Activated CD8-positive, alpha-beta memory T cell treated with anti-CD3 and anti-CD28 coated beads for 48 hours (primary cell): ENCODE measurements around the gene P2RY14.

Experiments
- DNase-seq, 3 experiments: peaks; one replicate each; pipeline ENCODE4 v3.0.0-alpha.2; 2020; ENCODE audit warnings: low read depth in 2 of 3, low spot score in 2 of 3

Gene P2RY14

DNA sequence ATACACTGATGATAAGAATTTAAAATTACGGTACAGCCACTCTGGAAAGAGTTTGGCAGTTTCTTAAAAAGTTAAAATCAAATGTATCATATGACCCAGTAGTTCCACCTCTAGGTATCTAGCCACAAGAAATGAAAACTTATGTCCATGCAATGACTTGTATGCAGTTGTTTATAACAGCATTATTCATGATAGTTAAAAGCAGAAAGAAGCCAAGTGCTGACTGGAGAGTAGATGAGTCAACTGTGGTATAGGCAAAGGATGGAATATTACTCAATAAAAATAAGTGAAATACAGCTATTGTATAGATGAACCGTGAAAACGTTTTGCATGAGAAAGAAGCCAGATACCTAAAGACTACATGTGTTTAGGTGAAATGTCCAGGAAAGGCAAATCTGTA is 23.4 kb upstream of the P2RY14 start:
- no peak for DNase-seq

DNA sequence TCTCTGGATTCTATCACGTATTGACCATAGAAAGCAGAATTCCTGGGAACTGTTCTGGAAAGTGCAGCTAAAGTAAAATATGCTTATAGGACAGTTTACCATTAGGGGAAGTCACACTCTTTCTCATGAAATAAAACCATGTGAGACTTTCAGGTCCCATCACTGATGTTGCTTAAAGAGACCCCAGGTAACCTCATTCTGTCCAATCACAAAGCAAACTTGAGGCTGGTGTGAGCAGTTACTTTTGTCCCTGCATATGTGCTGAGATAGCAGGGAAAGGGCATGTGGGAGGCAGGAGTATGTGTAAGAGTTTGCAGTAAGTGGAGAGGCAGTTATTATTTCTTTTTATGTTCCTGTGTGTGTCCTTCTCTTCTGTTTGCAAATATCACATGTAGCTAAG is 22.2 kb upstream of the P2RY14 start:
- no peak for DNase-seq

DNA sequence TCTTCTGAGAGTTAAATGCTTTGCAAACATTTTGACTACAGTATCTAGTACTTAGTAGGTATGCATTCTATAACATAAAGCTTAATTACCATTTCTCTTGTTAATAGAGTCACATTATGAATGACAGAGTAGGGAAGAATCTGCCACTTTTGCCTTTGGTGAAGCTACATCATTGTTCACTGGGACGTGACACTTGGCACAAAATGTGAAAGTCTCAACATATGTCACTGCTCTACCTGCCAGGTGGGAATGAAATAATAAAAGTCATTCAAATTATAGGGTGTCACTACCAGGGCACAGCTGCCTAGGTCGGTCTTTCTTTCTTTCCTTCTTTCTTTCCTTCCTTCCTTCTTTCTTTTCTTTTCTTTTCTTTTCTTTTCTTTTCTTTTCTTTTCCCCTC is 20.7 kb upstream of the P2RY14 start:
- no peak for DNase-seq

DNA sequence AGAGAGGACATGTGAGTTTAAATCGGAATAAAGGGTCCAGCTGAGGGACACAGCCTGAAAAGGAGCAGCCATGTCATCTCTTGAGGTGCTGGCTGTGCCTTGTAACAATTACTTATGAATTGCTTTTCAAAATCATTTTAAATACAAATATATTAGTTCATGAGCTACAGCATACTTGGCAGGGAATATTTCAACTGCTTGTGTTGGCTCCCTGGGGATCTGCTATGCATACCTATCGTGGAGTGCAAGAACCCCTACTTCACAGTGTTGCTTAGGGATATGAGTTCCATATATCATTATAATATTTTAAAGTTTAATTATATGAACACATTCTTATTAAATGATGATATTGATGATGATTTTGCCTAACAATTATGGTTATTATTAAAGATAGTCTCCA is 19.1 kb upstream of the P2RY14 start:
- DNase-seq = no peak

DNA sequence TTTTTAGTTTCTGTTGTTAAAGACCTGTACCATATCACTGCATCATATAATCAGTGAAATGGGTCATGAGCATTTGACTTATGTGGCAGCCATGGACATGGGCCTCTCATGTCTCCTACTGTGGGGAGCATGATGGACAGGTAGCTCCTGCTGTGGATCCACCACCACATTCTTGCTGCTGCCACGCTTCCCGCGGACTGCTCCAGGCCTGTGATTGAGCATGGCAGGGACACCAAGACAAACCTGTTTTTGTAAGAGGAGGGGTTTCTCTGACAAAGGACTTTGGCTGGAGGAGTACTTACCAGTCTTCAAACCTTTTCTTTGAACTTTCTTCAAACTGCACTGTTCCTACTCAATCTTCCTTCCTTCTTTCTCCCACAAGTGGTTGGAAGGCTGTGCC is 17.9 kb upstream of the P2RY14 start:
- DNase-seq = no peak

DNA sequence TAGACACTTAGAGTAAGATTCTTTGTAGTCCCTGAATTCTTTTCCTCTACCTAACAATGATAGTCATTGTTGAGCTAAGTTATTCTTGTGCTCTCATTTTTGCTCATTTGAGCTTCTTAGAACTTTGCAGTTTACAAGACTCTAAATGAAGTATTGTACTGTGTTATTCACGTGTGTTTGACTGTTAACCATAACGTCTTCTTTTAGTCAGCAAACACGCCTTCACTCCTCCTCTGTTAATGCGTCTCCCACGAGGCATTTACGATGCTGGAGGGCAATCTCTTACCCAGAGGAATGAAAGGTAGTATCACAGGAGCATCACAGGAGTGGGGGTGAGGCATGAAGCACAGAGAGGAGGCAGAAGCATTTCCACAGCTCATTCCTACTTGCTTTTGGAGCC is 14.8 kb upstream of the P2RY14 start:
- no peak for DNase-seq

DNA sequence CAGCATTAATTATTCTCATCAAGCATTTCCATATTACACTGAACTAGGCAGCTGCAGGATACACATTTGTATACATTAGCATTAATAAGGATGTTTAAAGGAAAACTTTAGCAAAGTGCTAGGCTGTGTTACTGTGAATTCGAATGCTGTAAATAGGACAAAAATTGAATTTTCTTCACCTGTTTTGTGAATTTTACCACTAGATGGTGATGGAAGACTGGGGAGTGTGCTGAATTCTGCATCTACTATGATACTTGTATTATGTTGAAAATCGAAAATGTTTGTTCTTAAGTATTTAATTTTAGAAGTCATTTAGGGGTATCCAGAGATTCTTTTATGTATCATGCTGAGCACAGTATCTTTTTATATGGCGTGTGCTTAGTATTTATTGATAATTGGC is 12.3 kb upstream of the P2RY14 start:
- DNase-seq = no peak

DNA sequence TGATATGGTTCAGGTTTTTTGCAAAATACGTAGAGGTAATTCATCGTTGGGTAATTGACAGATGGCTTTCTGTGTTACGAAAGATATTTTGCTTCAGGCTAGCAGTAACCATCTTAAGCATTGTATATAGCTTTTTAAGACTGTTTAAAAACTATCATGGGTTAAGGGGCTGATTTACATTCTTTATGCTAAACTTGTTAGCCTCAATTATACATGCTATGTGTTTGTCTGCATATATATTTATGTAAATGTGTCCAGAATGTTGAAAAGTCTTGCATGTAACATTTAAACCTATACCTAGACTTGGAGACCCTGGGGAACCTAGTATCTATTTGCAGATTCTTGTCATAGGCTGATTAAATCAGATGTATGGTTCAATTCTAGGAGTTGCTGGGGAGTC is 11.1 kb upstream of the P2RY14 start:
- DNase-seq = no peak

DNA sequence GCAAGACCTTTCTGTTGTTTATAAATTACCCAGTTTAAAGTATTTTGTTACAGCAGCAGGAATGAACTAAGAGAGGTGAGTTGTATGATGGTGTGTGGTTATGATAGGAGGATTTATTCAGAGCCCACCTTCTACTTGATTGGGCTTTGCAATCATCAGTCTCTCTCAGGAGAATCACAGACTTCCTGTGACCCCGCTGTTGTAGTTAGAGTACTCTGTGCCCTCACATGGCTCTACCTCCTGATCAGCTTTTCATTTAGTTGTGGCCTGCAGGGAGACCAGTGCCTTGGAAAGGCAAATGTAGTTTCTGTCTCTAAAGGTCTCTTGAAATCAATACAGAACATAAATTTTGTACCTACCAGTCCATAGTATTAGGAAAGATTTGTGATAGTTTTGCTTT is 7.6 kb upstream of the P2RY14 start:
- no peak for DNase-seq

DNA sequence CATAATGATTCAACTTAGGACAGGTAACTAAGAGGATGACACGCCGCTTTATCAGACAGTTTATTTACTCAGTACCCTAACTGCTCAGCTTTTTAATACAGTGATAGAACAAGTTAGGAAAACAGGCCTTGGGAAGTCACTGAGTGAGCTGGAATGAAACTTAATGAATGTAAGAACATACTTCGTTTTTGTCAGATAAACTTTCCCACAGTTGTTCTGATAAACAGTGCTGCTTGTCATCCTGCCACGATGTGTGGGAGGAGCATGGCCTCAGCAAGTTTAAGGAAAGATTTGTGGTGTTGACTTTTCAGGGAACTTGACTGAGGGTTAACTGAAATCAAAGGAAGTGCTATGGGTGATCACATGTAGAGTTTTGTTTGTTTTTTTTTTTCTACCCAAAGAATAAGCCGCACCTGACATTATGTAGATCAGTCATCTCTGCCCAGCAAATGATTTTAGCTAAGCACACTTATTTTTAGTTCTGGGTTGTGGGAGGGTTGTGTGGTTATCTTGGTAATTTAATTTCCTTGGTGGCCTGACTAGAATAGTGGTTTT is 5.6 kb upstream of the P2RY14 start:
- DNase-seq = no peak

DNA sequence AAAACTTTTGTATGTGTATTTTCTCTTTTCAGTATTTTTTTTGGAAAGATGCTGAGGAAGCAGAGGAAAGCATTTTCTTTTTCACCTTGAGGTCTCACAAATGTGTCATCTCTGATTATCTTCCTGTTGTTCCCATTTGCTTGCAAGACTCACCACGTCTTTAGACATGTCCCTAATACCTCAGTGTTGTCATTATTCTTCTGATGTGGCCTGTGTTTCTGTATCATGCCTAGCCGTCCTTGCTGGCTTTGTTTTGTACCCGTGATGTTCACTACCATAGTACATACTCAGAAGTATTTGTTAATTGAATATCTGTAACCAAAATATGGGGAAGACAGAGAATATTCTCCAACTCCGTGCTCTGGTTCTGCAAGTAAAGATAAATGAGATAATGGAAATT is 5.0 kb upstream of the P2RY14 start:
- DNase-seq = no peak

DNA sequence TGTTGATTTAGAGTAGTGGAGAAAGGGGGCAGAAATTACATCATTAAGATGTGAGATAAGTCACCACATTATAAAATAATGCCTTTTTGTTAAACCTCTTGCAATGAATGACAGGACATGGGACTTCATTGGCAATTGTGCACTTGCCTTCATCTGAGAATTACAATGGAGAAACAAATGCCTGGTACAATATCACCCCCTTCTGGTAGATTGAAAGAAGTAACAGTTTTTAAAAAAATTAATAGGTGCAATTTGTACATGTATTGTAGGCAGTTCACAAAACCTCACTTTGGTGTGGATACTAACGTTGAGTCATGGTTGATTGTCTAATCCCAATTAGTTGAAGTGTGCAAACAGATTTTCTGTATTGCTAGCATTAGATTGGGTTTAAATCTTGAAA is 4.6 kb upstream of the P2RY14 start:
- no peak for DNase-seq

DNA sequence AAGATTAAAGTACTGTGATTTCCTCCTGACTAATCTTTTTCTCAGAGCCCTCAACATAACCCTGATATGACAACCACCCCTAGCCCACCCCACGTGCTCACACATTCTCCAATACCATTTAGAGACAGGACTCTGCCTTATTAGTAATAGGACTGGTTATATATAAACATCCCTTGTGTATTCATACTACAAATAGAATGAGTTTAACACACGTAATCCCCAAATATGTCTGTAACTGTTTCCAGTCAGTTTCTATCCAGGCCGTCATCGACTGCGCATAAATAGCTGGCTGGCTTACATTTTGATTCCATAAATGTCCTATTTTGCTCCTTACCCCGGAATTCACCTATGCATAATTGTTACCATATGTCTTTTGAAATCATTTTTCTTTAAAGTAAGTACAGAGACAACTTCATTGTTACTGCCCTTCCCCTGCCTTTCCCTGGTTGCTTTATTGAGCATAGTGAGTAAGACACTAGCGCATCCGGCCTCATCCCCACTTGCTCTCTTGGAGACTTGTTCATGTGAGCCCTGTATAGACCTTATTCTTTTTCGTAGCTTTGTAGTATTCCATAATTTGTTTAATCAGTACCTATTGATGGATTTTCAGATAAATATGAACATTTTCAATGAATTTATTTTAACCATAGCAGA is 3.5 kb upstream of the P2RY14 start:
- no peak for DNase-seq

DNA sequence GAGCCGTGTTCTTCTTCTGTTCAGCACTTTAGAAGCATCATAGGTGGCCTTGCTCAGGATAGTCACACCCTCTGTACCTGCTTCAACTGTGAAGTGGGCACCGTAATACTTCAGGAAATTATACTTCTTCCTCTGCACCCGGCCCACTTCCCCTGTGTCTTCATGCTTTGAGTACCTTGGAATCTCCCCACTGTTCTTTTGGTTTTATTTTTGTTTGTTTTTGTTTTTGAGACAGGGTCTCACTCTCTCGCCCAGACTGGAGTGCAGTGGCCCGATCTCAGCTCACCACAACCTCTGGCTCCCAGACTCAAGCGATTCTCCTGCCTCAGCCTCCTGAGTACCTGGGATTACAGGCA is 1.7 kb downstream of the P2RY14 start:
- DNase-seq = no peak

DNA sequence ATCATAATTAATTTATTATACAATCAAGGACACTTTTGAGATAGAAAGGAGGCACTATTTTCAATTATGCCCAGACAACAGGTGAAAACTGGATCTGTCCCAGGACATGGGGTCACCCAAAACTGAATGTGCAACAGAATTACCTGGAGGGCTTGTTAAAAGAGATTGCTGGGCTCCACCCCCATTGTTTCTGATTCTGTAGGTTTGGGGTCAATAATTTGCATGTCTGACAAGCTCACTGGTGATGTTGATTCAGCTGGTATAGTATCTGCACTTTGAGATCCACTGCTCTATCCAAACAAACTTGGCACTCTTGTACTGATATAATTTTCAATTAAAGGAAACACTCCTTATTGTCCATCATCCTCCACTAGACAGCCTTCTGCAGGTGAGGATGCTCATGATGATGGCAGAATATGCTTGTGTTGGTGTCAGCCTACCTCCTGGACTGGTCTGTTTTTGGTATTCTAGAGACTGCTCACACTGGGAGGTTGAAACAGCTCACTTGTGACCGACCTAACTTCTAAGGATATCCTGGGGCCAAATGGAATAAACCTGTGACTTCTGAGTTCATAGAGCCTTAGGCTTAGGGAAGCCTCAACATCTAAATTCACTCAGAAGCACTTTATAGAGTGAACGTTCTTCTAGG is 2.2 kb downstream of the P2RY14 start:
- DNase-seq = no peak

DNA sequence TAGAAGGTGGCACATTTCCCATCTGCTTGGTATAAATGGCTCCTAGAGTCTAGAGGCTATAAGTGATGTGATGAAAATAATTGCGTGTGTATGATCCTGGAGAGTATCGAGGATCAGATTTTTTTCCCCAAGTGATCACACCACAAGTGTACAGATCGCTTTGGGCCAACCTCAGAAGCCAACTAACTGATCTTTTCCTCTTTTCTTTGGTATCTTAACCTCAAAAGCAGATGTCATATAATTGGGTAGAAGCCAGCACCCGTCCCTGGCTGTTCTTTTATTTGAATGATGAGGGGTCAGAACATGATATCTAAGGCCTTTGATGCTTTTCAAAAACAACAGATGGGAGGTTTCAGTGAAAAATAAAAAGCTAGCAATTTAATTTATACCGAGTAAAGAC is 3.3 kb downstream of the P2RY14 start:
- DNase-seq = no peak

DNA sequence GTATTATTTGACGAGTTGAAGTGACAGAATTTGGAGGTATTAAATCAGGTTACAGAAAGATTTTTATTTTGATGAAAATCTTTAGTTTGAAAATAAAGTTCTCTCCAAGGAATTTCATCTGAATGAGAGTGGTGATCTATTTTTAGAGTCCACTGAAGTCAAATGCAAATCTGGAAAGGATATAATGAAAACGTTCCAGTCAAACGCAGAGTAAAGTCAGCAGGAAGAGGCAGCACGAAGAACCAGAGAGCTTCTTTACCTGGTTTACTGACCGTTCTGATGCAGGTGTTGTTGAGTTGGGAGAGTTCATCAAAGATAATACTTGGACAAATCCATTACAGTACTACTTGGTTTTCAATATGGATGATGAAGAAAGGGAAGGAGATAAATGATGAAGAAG is 8.7 kb downstream of the P2RY14 start:
- DNase-seq = no peak

DNA sequence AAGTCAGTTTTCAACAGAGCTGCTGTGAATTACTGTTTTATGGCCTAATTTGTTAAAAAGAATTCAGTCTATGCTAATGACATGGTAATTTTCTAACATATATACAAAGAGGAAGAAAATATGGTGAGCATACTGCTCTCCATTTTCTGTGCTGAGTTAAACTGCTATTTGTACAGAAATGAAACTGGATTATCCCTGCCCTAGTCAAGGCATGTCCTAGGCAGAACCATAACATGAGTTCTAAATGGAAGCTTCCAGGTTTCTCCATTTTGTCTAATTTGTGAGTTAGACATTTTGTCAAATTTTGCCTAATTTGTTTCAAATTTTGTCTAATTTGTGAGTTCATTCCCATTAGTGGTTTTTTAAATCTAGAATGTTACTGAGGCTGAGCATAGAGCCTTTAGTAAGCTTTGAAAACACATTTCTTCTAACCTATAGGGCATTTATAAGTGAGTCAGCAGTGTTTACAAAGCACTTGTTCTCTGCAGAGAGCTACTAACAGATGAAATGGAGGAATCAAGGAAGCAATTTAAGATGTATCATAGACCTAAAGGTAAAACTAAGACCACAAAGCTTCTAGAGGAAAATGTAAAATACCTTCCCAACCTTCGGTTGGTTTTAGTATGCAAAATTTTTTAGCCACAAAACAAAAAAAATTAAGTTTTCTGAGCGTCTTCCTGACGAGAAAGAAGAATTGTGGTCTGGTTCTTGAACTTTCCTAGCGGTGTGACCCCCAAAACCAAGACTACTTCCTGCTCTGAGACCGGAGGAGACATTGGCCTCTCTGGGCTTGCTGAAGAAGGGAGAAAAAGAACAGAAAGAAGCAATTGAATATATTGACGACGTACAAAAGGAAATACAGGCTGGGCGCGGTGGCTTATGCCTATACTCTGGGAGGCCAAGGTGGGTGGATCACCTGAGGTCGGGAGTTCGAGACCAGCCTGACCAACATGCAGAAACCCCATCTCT is 9.8 kb downstream of the P2RY14 start:
- peak in 2 of 3 experiments; percentile 13 to 29 for DNase-seq

DNA sequence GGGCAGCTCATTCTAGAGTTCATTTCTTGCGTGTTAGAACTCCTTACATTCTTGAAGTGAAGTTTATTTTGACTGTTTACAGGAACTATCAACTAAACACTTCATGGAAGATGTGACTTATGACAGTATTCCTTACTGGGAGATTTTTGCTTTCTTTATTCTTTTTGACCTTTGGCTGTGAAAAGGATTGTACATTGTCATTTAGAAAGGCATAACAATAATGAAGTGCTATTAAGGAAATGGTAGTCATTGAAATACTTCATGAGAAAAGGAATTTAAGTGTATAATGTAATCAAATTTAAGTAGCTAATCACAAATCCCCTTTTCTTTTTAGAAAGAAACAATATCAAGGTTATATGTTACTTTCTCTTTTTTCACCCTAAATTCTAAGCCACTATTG is 11.3 kb downstream of the P2RY14 start:
- DNase-seq = no peak

DNA sequence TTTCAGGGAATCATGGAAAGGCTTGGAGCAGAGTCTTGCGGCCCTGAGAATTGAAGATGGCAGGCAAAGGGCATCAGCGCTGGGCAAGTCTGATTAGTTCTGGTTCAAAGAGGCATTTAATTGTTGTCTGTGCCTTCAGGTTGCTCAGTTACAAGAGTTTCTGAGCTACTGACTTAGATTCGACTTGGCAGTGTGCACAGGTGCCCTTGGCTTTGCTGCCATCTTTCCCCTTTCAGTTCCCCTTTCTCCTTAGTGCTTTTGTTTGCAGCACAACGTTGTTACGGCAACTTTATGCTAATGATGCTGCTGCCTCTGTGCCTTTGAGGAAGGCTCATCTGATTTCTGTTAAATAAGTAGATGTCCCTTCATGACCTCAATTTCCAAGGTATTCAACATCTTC is 12.5 kb downstream of the P2RY14 start:
- DNase-seq = no peak

DNA sequence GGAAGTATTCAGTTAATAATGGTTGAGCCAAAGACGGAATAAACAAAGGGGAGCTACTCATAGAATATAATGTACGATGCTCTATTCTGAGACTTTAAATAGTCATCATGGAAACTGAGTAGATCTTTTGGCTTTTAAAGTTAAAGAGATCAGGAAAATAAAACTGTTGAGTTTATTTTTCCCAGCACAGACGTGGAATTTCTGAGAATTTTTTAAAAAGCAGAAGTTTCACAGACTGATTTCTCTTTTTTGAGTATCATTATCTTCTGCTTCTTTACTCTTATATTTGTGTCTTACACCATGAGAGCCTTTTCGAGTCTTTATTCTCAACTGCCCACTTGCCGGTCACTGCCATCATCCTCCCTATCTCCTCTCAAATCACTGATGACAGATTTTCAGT is 13.2 kb downstream of the P2RY14 start:
- DNase-seq = no peak

DNA sequence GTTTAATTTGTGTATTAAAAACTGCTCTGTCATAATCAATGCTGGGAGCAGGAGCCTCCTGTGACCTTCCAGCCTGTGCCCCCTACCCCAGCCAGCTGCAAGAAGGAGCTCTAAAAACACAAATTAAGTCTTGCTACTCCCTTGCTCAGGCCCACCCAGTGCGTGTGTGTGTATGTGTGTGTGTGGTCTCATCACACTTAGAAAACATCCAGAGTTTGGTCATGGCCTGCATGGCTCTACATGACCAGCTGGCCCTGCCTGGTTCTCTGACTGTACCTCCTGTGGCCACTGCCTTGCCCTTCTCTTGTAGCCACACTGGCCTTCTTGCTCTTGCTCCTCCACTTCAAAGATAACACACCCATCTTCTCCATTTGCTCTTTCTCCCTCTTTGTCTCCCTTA is 13.7 kb downstream of the P2RY14 start:
- no peak for DNase-seq
